ENCODE data around the gene VPS26A.

VPS26A gene

DNA sequence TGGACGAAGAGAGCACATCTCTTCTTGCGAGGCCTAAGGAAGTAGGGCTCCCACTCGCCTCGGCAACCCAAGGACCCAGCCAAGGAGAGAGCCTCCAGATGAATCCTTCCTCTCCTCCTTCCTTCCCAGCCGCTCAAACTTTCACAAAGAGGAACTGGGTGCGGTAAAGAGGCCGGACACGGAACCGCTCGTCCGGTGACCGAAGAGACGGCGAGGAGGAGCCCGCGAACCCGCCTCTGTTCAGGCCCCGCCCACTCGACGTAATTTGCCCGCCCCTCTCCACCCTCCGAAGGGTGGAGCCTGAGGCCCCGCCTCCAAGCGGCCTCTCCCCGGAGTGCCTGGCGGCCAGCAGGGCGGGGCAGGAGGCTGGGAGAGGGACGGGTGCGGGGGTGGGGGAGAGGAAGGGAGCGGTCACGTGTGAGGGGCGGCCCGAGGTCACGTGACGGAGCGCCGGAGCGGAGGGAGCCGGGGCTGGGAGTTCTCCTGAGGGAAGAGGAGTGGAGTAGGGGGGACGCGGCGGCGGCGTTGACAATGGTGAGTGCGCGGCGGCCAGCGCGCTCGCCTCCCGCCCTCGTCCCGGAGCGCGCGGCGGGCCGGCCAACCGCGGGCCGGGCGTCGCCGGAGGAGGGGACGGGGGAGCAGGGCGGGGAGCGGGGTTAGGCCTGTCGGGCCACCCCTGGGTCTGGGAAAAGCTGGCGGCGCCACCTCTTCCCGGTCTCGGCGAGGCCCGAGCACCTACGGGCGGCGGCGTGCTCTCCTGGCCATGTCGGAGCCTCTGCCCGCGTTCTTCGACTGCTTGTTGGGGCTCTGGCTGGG lies at the start of gene VPS26A:
TSS of gene VPS26A (plus strand) at position 432 of the 816 bp plus-strand sequence. CDS start at position 532, 100 bp downstream.
- peak; percentile 81 for DNase-seq

DNA sequence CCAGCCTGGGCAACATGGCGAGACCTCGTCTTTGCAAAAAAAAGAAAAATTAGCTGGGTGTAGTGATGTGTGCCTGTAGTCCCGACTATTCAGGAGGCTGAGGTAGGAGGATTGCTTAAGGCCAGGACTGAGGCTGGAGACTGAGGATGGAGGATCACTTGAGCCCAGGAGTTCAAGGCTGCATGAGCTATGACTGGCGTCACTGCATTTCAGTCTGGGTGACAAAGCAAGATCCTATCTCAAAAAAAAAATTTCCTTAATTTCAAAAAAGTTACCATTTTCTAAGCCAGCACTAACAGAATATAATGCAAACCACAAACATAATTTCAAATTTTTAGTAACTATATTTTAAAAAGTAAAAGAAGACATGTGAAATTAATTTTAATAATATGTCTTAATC lies 49.4 kb upstream of the VPS26A start:
- no peak for DNase-seq

DNA sequence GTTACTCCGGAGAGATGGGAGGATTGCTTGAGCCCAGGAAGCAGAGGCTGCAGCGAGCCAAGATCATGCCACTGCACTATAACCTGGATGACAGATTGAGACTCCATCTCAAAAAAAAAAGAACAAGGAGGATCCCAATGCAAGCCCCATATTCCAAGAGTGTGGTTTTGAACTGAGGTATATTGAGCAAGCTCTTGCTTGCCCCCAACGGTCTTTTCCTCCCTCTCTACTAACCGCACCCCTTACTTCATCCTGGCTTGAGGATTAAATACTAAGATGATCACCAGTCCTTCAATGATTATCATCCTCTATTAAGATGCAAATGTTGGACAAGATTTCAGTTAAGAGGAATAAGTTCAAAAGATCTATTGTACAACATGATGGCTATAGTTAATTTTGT lies 48.5 kb upstream of the VPS26A start:
- DNase-seq, result no peak

DNA sequence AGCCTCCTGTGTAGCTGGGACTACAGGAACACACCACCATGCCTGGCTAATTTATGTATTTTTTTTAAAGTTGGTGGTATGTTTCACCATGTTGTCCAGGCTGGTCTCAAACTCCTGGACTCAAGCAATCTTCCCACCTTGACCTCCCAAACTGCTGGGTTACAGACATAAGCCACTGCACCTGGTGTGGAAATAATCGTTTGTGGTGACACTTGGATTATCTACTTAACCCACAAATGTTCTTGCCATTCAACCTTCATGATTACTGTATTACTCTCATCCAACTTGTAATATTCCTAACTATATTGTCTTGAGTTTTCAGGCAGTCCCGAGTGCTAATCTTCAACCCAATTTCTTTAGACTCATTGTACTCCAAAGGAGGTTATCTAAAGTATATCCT lies 45.7 kb upstream of the VPS26A start:
- no peak for DNase-seq

DNA sequence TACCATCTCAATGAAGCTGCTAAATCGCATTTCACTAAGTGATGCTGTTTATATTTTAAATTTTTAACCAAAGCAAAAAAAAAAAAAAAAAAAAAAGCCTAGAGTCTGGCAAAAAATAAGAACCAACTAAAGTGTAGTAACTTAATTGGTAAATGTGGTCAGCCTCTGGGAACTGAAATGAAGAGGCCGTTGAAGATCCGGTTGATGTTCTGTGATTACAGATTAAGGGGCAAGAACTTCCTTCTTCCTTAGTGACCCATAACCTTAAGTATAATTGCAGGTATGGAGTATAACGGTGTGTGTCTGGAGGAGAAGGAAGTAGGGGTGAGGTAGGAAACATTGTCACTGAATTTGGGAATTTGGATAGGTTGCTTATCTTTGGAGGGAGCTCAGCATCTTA lies 43.8 kb upstream of the VPS26A start:
- DNase-seq, result no peak

DNA sequence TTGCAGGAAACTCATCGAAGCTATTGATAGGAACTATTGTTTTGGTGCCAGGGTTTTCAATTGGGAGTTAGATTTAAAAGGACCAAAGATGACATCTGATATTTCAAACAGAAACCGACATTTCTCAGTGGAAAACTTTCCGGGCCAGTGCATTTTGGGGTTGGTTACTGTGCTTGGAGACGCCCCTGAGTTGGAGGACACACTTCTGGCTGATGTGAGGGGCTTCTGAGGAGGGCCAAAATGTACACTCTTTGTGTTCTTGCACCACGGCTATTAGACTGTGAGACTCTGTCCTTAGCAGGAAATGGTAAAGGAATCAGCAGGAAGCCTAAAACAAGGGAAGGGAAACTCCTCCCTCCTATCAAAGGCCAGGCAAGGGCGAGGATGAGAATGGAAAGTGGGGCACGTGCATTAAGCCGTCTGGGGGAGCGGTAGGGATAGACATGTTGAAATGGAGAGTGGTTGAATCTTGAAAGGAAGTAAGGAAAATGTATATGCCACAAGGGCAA lies 37.9 kb upstream of the VPS26A start:
- DNase-seq, result no peak

DNA sequence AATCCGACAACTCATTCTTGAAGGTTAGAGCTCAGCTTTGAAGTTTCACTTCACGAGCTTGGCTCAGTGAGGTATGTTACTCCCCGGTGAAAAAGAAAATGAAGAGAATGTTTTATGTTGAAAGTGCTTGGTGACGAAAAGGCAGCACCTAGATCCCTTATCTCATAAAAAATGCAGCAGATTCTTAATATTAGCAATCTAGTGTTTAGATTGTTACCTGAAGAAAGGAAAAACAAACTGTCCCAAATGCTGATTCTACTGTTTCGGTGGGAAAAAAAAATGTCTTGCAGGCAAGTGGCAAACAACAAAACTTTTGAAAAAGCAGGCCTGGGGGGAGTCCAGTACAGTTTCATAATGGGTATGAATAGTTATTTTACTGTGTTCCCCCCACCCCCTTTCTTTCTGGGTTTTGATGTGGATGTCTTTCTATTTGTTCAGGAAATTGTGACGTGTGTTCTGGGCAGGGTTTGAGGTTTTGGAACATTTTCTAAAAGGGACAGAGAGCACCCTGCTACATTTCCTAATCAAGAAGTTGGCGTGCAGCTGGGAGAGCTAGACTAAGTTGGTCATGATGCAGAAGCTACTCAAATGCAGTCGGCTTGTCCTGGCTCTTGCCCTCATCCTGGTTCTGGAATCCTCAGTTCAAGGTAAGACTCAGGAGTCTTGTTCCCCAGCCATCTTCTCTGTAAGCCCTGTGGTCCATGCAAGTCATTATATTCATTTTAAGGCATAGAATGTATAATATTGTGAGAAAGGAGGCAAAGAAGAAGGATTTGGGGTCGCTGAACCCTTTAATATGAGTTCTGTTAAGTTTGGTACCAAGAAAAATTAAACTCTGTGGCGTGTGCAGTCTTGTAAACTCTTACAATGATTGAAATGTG lies 36.1 kb upstream of the VPS26A start, which contains the start of gene SRGN:
TSS of gene SRGN (plus strand) at position 514 of the 881 bp plus-strand sequence. CDS start at position 569, 55 bp downstream.
- no peak for DNase-seq

DNA sequence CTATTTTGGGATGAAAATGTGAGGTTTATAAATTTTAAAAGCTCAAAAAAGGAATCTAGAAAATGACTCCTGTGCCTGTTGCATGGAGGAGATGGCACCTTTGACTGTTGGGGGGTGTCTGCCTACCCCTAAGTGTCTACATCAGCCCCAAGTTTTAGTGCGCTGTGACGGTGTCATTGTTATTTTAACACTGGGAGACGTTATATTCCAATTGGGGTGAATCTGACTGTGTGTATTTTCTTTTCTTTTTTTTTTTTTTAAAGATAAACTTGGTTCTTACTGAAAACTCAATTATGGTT lies 35.6 kb upstream of the VPS26A start:
- no peak for DNase-seq

DNA sequence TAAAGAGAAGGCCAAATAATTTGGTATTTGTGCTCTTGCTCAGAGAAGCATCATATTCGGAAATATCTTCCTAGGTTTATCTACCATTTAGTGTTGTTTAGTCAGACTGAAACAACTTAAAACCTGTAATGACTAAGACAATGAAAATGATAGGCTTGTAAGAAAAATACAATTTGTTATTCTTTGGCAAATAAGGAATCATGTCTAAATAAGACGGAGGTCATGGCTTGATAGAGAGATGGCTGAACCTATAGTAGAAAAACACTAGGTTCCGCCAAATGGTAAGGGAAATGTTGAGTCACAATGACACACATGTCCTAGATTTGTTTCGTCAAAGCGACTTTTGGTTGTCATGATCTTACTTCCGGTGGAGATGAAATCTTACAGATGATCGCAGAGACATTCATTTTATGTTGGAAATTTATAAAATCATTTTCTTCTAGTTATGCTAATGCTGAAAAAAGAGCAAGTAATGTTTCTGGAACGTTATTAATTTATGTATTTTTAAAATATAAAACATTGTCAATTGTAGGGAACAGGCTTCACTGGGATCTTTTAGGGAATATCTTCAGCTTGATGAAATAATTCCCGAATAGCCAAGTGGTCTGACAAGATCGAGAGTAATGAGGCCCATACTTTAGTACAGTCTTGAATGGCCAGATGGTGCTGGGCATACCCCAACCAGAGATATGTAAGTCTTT lies 35.0 kb upstream of the VPS26A start:
- no peak for DNase-seq

DNA sequence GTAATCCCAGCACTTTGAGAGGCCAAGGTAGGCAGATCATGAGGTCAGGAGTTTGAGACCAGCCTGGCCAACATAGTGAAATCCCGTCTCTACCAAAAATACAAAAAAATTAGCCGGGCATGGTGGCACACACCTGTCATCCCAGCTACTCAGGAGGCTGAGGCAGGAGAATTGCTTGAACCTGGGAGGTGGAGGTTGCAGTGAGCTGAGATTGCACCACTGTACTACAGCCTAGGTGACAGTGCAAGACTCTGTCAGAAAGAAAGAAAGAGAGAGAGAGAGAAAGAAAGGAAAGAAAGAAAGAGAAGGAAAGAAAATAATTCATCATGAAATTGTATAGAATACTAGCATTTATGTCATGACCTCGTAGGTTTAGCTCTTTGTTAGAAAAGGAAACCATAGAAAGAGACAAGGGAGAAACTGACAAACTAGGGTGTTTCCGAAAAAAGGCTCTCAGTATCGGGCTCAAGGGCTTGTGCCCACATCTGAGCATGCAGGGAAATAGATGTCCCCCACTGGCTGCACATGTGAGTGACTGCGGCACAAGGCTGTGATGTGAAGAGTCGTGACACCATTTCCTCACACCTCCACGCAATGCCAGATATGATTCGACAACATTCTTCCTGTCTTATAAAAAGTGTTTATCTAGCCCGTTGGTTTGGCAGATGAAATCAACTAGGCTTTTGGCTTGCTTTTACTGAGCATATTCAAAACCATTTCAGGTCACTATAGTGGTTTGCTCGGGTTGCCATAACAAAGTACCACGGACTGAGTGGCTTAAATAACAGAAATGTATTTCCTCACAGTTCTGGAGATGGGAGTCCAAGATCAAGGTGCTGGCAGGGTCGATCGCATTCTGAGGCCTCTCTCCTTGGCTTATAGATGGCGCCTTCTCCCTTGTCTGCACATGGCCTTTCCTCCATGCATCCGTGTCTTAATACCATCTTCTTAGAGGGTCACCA lies 34.1 kb upstream of the VPS26A start:
- DNase-seq, result no peak

DNA sequence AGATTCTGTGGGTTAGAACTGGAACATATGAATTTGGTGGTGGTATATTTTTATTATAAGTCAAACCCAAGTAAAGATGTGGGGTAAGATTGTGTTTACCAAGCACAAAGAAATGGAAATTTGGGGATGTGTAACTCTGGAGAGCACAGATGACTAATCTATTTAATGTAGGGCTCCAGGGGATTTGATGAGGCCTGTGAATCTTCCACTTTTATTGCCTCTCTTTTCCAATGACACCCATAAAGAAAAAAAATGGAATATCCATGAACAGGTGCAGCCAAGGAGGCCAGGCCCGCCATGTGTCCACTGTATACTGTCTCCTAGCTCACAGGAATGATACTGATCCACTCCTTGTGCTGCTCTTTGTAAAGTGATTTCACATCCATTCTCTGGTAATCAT lies 33.3 kb upstream of the VPS26A start:
- no peak for DNase-seq

DNA sequence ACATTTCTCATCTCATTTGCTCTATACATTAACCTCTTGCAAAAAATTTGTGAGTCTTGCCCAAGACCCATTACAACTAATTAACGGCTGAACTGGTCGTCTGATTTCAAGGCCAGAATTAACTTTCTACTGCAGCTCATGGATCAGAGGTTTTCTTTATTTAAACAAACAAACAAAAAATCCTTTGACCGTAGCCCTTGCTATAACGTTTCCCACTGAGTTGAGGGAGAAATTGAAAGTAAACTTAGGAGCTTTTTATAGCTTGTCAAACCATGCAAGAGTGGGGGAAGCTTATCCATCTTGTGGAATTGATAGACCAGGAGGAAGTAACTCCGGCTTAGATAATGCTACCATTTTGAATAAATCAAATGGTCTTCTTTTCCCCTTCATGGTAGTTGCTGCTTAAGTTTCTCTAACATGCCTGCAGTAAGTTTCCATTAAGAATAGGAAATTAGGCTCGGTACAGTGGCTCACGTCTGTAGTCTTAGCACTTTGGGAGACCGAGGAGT lies 32.8 kb upstream of the VPS26A start:
- DNase-seq, result no peak

DNA sequence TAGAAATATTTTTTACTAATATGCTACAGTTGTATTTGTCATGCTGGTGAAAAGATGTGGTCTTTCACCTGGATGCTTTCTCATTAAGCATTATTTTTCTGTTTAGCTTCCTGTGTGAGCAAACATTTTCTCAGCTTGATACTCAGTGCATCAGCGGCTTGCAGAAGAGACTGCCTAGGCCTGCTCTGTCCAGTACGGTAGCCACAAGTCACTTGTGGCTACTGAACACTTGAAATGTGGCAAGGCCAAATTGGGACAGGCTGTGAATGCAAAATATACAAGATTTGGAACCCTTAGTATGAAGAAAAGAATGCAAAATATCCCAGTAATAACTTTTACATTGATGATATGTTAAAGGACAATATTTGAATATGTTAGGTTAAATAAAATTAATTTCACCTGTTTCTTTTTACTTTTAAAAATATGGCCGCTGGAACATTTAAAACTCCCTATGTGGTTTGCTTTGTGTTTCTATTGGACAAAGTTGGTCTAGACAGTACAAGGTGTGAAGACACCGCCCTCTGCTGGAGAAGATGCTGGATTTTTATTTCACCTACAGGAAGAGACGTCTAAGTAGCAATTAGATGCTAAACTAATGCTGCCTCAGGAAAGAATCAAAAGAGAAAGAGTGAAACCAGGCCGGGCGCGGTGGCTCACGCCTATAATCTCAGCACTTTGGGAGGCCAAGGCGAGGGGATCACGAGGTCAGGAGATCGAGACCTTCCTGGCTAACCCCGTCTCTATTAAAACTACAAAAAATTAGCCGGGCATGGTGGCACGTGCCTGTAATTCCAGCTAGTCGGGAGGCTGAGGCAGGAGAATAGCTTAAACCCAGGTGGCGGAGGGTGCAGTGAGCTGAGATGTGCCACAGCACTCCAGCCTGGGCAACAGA lies 30.8 kb upstream of the VPS26A start:
- DNase-seq, result peak; percentile 52

DNA sequence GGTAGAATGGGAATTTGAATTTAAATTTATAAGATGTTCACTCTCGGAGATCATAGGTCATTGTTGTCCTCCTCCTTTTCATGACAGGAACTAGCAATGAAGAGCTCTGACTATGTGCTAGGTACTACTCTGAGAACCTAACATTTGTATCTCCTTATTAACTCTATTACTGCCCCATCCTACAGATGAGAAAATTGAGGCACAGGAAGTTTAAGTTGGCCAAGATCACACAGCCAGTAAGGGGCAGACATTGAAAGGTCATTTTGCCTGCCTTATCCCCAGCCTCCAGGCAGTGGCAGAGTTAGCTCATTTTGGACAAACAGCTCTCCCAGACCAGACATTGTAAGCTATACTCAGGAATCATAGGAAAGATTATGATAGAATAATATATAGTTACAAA lies 30.0 kb upstream of the VPS26A start:
- DNase-seq, result no peak

DNA sequence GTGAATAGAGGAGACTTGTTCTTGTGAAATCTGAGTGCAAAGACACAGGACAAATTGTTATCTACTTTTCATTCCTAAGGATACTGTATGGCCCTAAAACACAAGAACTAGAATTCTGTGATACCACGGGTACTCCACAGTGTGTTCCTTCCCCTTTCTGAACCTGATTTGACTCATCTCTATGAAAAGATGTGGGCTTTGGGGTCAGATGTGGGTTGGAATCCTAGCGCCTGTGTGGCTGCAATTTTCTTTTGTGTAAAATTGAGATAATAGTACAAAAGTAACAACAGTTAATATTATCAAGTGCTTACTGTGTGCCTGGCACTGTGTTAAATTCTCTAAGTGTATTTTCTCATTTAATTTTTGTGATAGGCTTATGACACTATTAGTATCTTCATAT lies 27.9 kb upstream of the VPS26A start:
- DNase-seq, result no peak

DNA sequence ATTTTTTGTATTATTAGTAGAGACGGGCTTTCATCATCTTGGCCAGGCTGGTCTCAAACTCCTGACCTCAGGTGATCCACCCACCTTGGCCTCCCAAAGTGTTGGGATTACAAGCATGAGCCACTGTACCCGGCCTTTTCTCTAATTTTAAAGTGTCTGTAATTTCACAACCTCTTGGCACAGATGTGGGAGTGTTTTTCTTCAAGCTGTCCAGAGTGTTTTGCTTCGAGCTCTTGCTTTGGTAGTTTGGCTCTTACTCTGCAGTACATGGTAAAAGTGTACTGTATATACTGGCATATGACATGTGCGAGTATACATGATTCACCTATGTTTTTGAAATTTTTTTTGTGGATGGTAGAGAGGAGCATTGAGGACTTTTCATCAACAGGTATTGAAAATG lies 26.2 kb upstream of the VPS26A start:
- no peak for DNase-seq

DNA sequence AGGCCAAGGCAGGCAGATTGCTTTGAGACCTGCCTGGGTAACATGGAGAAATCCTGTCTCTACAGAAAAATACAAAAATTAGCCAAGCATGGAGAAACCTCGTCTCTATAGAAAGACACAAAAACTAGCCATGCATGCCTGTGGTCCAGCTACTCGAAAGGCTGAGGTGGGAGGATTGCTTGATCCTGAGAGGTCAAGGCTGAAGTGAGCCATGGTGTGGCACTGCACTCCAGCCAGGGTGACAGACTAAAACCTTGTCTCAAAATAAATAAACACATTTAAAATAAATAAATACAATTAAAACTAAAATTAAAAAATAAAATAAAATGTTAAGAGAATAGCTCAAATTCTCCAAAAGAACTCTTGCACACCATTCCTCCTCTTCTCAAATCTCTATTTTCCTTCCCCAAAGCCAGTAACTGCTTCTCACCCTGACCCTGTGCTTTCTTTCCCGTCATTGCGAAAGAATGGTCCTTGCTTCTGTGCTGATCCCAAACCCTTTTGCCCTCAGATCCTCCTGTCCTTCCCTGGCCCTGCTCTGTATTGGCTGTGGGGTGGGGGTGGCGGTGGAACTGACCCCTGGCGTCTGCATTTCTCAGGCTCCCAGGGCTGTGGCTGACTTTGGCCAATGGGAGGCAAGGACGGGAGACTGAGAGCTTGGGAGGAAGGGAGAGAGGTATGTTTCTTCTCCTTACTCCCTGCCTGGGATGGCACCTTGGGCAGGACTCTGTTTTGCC lies 23.7 kb upstream of the VPS26A start:
- no peak for DNase-seq

DNA sequence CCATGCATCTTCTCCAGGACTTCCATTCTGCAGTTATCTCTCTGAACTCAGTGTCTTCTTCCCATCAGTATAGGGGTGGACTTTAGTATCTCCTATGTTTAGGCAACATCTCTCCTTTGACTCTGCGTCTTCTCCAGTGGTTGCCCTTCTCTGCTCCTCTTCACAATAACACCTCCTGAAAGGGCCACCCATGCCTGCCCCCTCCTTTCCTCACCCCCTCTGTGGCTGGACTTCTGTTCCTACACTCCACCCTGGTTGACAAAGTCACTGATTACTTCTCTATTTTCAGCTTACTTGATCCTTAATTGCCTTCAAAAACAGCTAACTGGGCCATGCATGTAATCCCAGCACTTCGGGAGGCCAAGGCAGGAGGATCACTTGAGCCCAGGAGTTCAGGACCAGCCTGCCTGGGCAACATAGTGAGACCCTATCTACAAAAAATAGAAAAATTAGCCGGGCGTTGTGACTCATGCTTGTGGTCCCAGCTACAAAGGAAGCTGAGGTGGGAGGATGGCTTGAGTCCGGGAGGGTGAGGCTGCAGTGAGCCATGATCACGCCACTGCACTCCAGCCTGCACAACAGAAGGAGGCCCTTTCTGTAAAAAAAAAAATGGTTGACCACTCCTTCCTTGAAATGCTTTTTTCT lies 22.4 kb upstream of the VPS26A start:
- DNase-seq, result no peak

DNA sequence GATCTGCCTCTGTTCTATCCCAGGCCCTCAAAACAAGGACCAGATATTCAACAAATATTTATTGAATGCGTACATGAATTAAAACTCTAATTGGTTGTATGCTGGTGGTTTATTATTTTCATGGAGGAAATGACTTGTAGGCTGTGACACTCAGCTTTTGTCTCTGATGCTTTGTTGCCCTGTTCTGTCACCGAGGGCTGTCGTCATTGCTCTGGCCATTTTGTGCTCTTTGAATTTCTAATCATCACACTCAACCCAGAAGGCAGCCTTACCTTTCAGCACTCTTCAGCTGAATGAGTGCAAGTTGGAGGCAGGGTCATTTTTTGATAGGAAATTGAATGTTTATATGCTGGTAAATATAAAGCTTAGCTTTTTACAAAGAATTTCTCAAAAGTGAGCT lies 21.5 kb upstream of the VPS26A start:
- DNase-seq, result no peak

DNA sequence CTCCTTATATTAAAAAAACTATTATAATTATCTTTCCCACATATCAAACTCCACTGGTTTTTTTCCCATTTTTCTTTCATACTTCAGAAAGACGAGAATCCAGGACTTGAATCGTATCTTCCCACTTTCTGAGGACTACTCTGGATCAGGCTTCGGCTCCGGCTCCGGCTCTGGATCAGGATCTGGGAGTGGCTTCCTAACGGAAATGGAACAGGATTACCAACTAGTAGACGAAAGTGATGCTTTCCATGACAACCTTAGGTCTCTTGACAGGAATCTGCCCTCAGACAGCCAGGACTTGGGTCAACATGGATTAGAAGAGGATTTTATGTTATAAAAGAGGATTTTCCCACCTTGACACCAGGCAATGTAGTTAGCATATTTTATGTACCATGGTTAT lies 20.2 kb upstream of the VPS26A start:
- DNase-seq, result no peak
